Measurements from ENCODE around the gene CACNB4. TPM values are rescaled to one million over a fixed set of nuclear protein-coding genes. Genes with fewer than 3 reads are reported as not detected.

The CACNB4 gene
- total and polyA plus RNA-seq, 2 of the 4 experiments (the other 2 are of a cell fraction): 0.12 to 0.36 TPM

- H4K20me1 ChIP-seq (ENCODE audit: insufficient read depth, low read length): no peaks in the 10 kb centered on the region
- ChIA-PET POLR2A (ENCODE audit: unreplicated experiment) (no interaction called here), CTCF (no interaction called here)
- no TSS peak for BruUV-seq (replicated peaks)
- no peak overlapping the region for H2AK5ac ChIP-seq (ENCODE audit: low read depth, low read length)
- H2BK15ac ChIP-seq (ENCODE audit: low read depth, low read length): no peak overlapping the region
- no peak overlapping the region for H2BK120ac ChIP-seq (ENCODE audit: low read depth, low read length)
- H3K14ac ChIP-seq (replicated peaks; ENCODE audit: low read depth, low read length): no peak overlapping the region
- TF ChIP-seq USF2 (IDR thresholded peaks at IDR 0.05; ENCODE audit: low read depth, low read length) (no peak), POLR2A (IDR thresholded peaks at IDR 0.05; ENCODE audit: low read depth, low read length) (no peak), MAFK (IDR thresholded peaks at IDR 0.05; ENCODE audit: low read depth, low read length) (no peak), RCOR1 (IDR thresholded peaks at IDR 0.05; ENCODE audit: insufficient replicate concordance, low read length) (no peak), NFE2L2 (IDR thresholded peaks at IDR 0.05; ENCODE audit: low read depth, low read length) (no peak), SMC3 (IDR thresholded peaks at IDR 0.05; ENCODE audit: low read depth, low read length) (no peak), BHLHE40 (IDR thresholded peaks at IDR 0.05; ENCODE audit: low read depth, low read length) (no peak), MXI1 (IDR thresholded peaks at IDR 0.05; ENCODE audit: borderline replicate concordance, low read depth, low read length) (no peak), CTCF (conservative IDR thresholded peaks at IDR 0.05; ENCODE audit: low read depth, low read length) (no peak), CEBPB (IDR thresholded peaks at IDR 0.05; ENCODE audit: low read depth, low read length) (no peak), RAD21 (IDR thresholded peaks at IDR 0.05; ENCODE audit: low read length) (no peak), FOS (IDR thresholded peaks at IDR 0.05; ENCODE audit: low read depth, low read length) (no peak), ELK1 (IDR thresholded peaks at IDR 0.05; ENCODE audit: borderline replicate concordance, low read depth, low read length) (no peak), MAZ (IDR thresholded peaks at IDR 0.05; ENCODE audit: borderline replicate concordance, low read depth, low read length) (no peak), CHD1 (IDR thresholded peaks at IDR 0.05; ENCODE audit: low read depth, low read length) (no peak)
- H4K5ac ChIP-seq (ENCODE audit: low read depth, low read length): no peak overlapping the region
- H2AK9ac ChIP-seq (replicated peaks; ENCODE audit: low read depth, low read length, poor library complexity): no peak overlapping the region
- dilution Hi-C loops (cut with HindIII; ENCODE audit: low sequenced_read_pairs, unreplicated experiment): no loop called here
- H3K36me3 ChIP-seq (ENCODE audit: control insufficient read depth, insufficient read depth, low read length): no peaks in the 10 kb centered on the region
- no peak for DNase-seq
- no peak overlapping the region for H4K8ac ChIP-seq (ENCODE audit: low read depth in 2 of 2, low read length in 2 of 2)
- WGBS, 2 experiments (ENCODE audit: extremely low coverage in 2 of 2, insufficient read length in 1 of 2): no CpG with 5 or more reads among the region's 1 CpG
- no peak for ATAC-seq (ENCODE audit: low read depth)
- H3K27ac ChIP-seq (ENCODE audit: insufficient read depth, low read length): no peak overlapping the region
- in situ Hi-C loops (cut with MboI; ENCODE audit: low sequenced_read_pairs): no loop called here
- H3K23ac ChIP-seq (ENCODE audit: low read depth, low read length): no peak overlapping the region
- no peaks in the 10 kb centered on the region for H3K4me1 ChIP-seq (ENCODE audit: control insufficient read depth, insufficient read depth, low read length)
- H2AFZ ChIP-seq (replicated peaks; ENCODE audit: low read length, poor library complexity): no peak overlapping the region
- H4K91ac ChIP-seq (ENCODE audit: insufficient read depth, low read depth, low read length): no peak overlapping the region
- no peak overlapping the region for H2BK20ac ChIP-seq (ENCODE audit: low read depth, low read length)
- H3K9ac ChIP-seq (ENCODE audit: low read depth, low read length): no peak overlapping the region
- no peak overlapping the region for H3K56ac ChIP-seq (ENCODE audit: extremely low read depth, insufficient read depth, low read length)
- H3K9me1 ChIP-seq (ENCODE audit: insufficient read depth, low read length): no peaks in the 10 kb centered on the region
- no peaks in the 10 kb centered on the region for H3K27me3 ChIP-seq (ENCODE audit: control insufficient read depth, insufficient read depth, low read length)
- H3K4ac ChIP-seq (ENCODE audit: low read depth, low read length): no peak overlapping the region
- no peak overlapping the region for H3K4me2 ChIP-seq (ENCODE audit: low read depth, low read length)
- no peak overlapping the region for H3K18ac ChIP-seq (ENCODE audit: low read depth, low read length)
- no peaks in the 10 kb centered on the region for H3K79me1 ChIP-seq (ENCODE audit: low read depth in 1 of 2, low read length in 2 of 2)
- intact Hi-C loops (cut with micrococcal nuclease): no loop called here
- no peak overlapping the region for H2BK5ac ChIP-seq (ENCODE audit: low read depth, low read length, poor library complexity, severe bottlenecking)
- H3K9me3 ChIP-seq (ENCODE audit: control insufficient read depth, insufficient read depth, low read length): no peaks in the 10 kb centered on the region
- H3K4me3 ChIP-seq (ENCODE audit: insufficient read depth, low read depth, low read length): no peak overlapping the region
Observed at GRCh38 chr2:151931756-151932155, 167.1 kb downstream of the CACNB4 start.
